NCI-H526 (cell line): ENCODE measurements around the gene VCAM1.
"Not testable (repeated sequence)": the region's sequence is repeated elsewhere in the genome, so short reads cannot be mapped to it uniquely, and the experiment has no call there.

Source experiments
- DNase-seq, 2 experiments: peaks; one replicate each; lab custom pipeline; 2025; lab: John Stamatoyannopoulos, UW

Gene VCAM1

GRCh38 chr1:100719490-100719889 lies at the start of gene VCAM1:
Gene VCAM1 (plus strand): TSS chr1:100719742. CDS start chr1:100719861, 119 bp downstream.
- no peak for DNase-seq

- DNase-seq, result no peak
Measured at GRCh38 chr1:100670083-100670482, 49.5 kb upstream of the VCAM1 start.

- DNase-seq, result no peak
Measured at GRCh38 chr1:100671601-100672000, 47.9 kb upstream of the VCAM1 start.

- no peak for DNase-seq
Measured at GRCh38 chr1:100683448-100684349, 35.8 kb upstream of the VCAM1 start.

GRCh38 chr1:100699744-100700143 lies 19.8 kb upstream of the VCAM1 start:
- no peak for DNase-seq

- no peak for DNase-seq
Measured at GRCh38 chr1:100700586-100700985, 19.0 kb upstream of the VCAM1 start.

- DNase-seq, result no peak
Measured at GRCh38 chr1:100703052-100703451, 16.5 kb upstream of the VCAM1 start.

GRCh38 chr1:100703716-100704115 lies 15.8 kb upstream of the VCAM1 start:
- DNase-seq, result no peak

GRCh38 chr1:100704473-100704872 lies 15.1 kb upstream of the VCAM1 start:
- DNase-seq, result no peak

GRCh38 chr1:100706296-100706695 lies 13.2 kb upstream of the VCAM1 start:
- DNase-seq, result no peak

- no peak for DNase-seq
Measured at GRCh38 chr1:100706856-100707255, 12.7 kb upstream of the VCAM1 start.

- DNase-seq, result no peak
Measured at GRCh38 chr1:100708476-100709062, 11.0 kb upstream of the VCAM1 start.

- DNase-seq, result no peak
Measured at GRCh38 chr1:100710906-100711682, 8.4 kb upstream of the VCAM1 start.

- DNase-seq, result not testable (repeated sequence)
Measured at GRCh38 chr1:100713027-100713426, 6.5 kb upstream of the VCAM1 start.

GRCh38 chr1:100713626-100714025 lies 5.9 kb upstream of the VCAM1 start:
- no peak for DNase-seq

GRCh38 chr1:100714599-100714998 lies 4.9 kb upstream of the VCAM1 start:
- no peak for DNase-seq

GRCh38 chr1:100717218-100717617 lies 2.3 kb upstream of the VCAM1 start:
- DNase-seq, result no peak

- no peak for DNase-seq
Measured at GRCh38 chr1:100718581-100718980, 961 bp upstream of the VCAM1 start.

GRCh38 chr1:100720101-100720500 lies 559 bp downstream of the VCAM1 start:
- DNase-seq, result no peak

- no peak for DNase-seq
Measured at GRCh38 chr1:100720751-100721150, 1.2 kb downstream of the VCAM1 start.

GRCh38 chr1:100721526-100722207 lies 2.1 kb downstream of the VCAM1 start:
- DNase-seq, result no peak

GRCh38 chr1:100722221-100722620 lies 2.7 kb downstream of the VCAM1 start:
- no peak for DNase-seq
